WTC11 (cell line): ENCODE measurements around the gene MYO19. TPM values are rescaled to one million over a fixed set of nuclear protein-coding genes. Genes with fewer than 3 reads are reported as not detected.
A peak's percentile ranks its signal among the peaks of the same experiment; 100 is the strongest.

Experiments
- ATAC-seq: fragments of 200-7000 bp; cut with Tn5 transposase; 2 replicates; pipeline ENCODE4 v1.10.0; 2021; ENCODE audit warnings: mild to moderate bottlenecking, moderate library complexity
- CTCF ChIA-PET: fragments of 300-600 bp; sonication (Branson Sonifier 250); formaldehyde crosslinking; loops from one replicate; lab custom pipeline; 2021; ENCODE audit warnings: antibody characterized with exemption; lab: Charles Lee
- POLR2A ChIA-PET: fragments of 350-600 bp; sonication (Branson Sonifier 250); formaldehyde crosslinking; loops from one replicate; lab custom pipeline; 2021; ENCODE audit warnings: antibody characterized with exemption; lab: Charles Lee
- DNase-seq: peaks from one replicate; pipeline ENCODE4 v3.0.0; 2021; ENCODE audit warnings: low spot score
- H3K27ac Mint-ChIP-seq: 2 replicates; pipeline ENCODE4 v1.8.0; 2021; ENCODE audit warnings: mixed read lengths
- H3K27me3 Mint-ChIP-seq: 2 replicates; pipeline ENCODE4 v1.8.0; 2021; ENCODE audit warnings: low read depth, mild to moderate bottlenecking, moderate library complexity, mixed read lengths
- H3K36me3 Mint-ChIP-seq: 2 replicates; pipeline ENCODE4 v1.8.0; 2021; ENCODE audit warnings: mixed read lengths
- H3K4me1 Mint-ChIP-seq: 2 replicates; pipeline ENCODE4 v1.8.0; 2022; ENCODE audit warnings: mixed read lengths
- H3K4me3 Mint-ChIP-seq: 2 replicates; pipeline ENCODE4 v1.8.0; 2021; ENCODE audit warnings: mild to moderate bottlenecking, moderate library complexity, mixed read lengths
- H3K9me3 Mint-ChIP-seq: 2 replicates; pipeline ENCODE4 v1.8.0; 2021; ENCODE audit warnings: mixed read lengths
- CBFB ChIP-seq: sonication (generic); formaldehyde crosslinking; IDR thresholded peaks from 2 replicates; pipeline ENCODE4 v1.8.1; 2022; ENCODE audit warnings: mild to moderate bottlenecking, low read depth, missing genetic modification reagents
- EMX1 ChIP-seq: fragments of 250-450 bp; sonication (Bioruptor Pico); IDR thresholded peaks from 2 replicates; pipeline ENCODE4 v1.8.0; 2021; ENCODE audit warnings: mild to moderate bottlenecking
- ETV6 ChIP-seq: sonication (generic); formaldehyde crosslinking; IDR thresholded peaks from 2 replicates; pipeline ENCODE4 v1.8.1; 2022; ENCODE audit warnings: mild to moderate bottlenecking, missing genetic modification reagents
- FOXK1 ChIP-seq: sonication (generic); formaldehyde crosslinking; IDR thresholded peaks from 2 replicates; pipeline ENCODE4 v1.8.0; 2022; ENCODE audit warnings: mild to moderate bottlenecking, moderate library complexity, missing genetic modification reagents
- GABPB1 ChIP-seq: sonication (generic); formaldehyde crosslinking; IDR thresholded peaks from 2 replicates; pipeline ENCODE4 v1.8.1; 2023; ENCODE audit warnings: mild to moderate bottlenecking, missing genetic modification reagents
- NFYB ChIP-seq: sonication (generic); formaldehyde crosslinking; conservative IDR thresholded peaks from 2 replicates; pipeline ENCODE4 v1.8.0; 2022; ENCODE audit warnings: low read depth, missing genetic modification reagents
- NR1H2 ChIP-seq: sonication (generic); formaldehyde crosslinking; IDR thresholded peaks from 2 replicates; pipeline ENCODE4 v1.9.0; 2021; ENCODE audit warnings: mild to moderate bottlenecking, moderate library complexity, missing genetic modification reagents
- SP1 ChIP-seq: sonication (generic); formaldehyde crosslinking; conservative IDR thresholded peaks from 2 replicates; pipeline ENCODE4 v1.8.1; 2022; ENCODE audit warnings: missing genetic modification reagents
- TEAD1 ChIP-seq: sonication (generic); formaldehyde crosslinking; IDR thresholded peaks from 2 replicates; pipeline ENCODE4 v1.8.0; 2022; ENCODE audit warnings: mild to moderate bottlenecking, missing genetic modification reagents
- TP53 ChIP-seq: sonication (generic); formaldehyde crosslinking; IDR thresholded peaks from 2 replicates; pipeline ENCODE4 v1.8.1; 2023; ENCODE audit warnings: mild to moderate bottlenecking, missing genetic modification reagents
- ZNF263 ChIP-seq: sonication (generic); formaldehyde crosslinking; IDR thresholded peaks from 2 replicates; pipeline ENCODE4 v1.8.1; 2022; ENCODE audit warnings: low read depth, mild to moderate bottlenecking, moderate library complexity, missing genetic modification reagents
- ZNF317 ChIP-seq: sonication (generic); formaldehyde crosslinking; IDR thresholded peaks from 2 replicates; pipeline ENCODE4 v1.8.1; 2023; ENCODE audit warnings: low read depth, mild to moderate bottlenecking, moderate library complexity, missing genetic modification reagents, borderline replicate concordance
- total RNA-seq: library from RNA; stranded (reverse); gene quantifications from 3 replicates; pipeline ENCODE4 v1.2.3, GENCODE V29; 2021
- TF ChIP-seq, protein P1 (sequence below): sonication (generic); formaldehyde crosslinking; IDR thresholded peaks from 2 replicates; pipeline ENCODE4 v1.8.1; 2022; ENCODE audit warnings: mild to moderate bottlenecking, moderate library complexity, missing genetic modification reagents
- TF ChIP-seq, protein P2 (sequence below): sonication (generic); formaldehyde crosslinking; IDR thresholded peaks from 2 replicates; pipeline ENCODE4 v1.8.1; 2023; ENCODE audit warnings: mild to moderate bottlenecking, missing genetic modification reagents, borderline replicate concordance
- TF ChIP-seq, protein P3 (sequence below): sonication (generic); formaldehyde crosslinking; IDR thresholded peaks from 2 replicates; pipeline ENCODE4 v1.8.0; 2022; ENCODE audit warnings: mild to moderate bottlenecking, missing genetic modification reagents
- TF ChIP-seq, protein P4 (sequence below): fragments of 250-450 bp; sonication (Bioruptor Pico); IDR thresholded peaks from 2 replicates; pipeline ENCODE4 v1.9.0; 2021; ENCODE audit warnings: moderate library complexity, mild to moderate bottlenecking, inconsistent platforms, borderline replicate concordance
- TF ChIP-seq, protein P5 (sequence below): sonication (generic); formaldehyde crosslinking; IDR thresholded peaks from 2 replicates; pipeline ENCODE4 v1.8.0; 2023; ENCODE audit warnings: missing genetic modification reagents, mild to moderate bottlenecking, borderline replicate concordance
- TF ChIP-seq, protein P6 (sequence below): sonication (generic); formaldehyde crosslinking; IDR thresholded peaks from 2 replicates; pipeline ENCODE4 v1.8.0; 2023; ENCODE audit warnings: missing genetic modification reagents

Gene MYO19
- total RNA-seq, 1 experiment from 2014 or later = 146 TPM

DNA sequence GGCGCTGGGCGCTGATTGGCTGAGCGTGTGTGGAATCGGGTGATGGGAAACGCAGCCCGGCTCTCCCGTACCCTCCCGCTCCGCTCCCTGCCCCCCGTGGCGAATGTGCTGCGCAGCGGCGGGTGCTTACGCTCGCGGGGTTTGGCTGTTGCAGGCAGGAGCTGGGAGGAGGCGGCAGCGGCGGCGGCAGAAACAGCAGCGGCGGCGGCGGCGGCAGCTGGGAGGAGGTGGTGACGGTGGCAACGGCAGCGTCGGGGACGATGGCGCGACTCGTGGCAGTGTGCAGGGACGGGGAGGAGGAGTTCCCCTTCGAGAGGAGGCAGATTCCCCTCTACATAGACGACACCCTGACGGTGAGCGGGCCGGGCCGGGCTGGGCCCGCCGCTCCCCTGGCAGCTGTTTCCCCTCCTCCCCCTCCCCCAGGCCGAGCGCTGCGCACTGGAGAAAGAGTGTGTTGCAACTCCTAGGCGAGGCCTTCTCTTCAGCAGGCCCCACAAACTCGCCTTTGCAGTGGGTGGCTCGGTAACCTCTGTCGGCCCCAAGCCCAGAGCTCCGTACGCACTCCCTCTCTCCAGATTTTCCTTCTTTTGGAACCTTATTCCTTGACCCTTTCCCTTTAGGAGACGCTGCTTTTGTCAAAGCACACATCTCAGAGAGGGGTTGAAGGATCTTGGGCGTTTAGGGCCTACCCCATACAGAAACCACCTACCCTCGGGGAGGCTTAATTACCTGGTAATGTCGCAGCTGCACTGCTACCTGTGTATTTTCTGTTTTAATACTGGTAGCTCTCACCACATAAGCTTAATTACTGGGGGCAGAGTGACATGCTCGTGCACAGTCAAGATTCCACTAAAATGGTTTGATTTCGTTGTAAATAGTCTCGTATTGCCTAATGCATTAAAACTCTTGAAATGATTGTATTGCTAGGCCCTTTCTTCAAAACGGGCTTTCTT is 11.1 kb upstream of the MYO19 start:
- POLR2A ChIA-PET = interaction anchor here (0.6 to 3.5 kb wide), 5 partner anchors 11 to 55 kb away, joined by 4 to 37 read pairs (median 6); partner anchors contain the start of genes DHRS11, MRM1, MYO19 and PIGW
- Mint-ChIP-seq H3K4me1 (peaks cover 24% of the 10 kb centered on the region), H3K27me3 (no peaks in the 10 kb centered on the region), H3K27ac (peak overlapping the region; percentile 96), H3K9me3 (no peaks in the 10 kb centered on the region), H3K36me3 (peaks cover 3% of the 10 kb centered on the region; the same call in 1 of the 2 replicates), H3K4me3 (peak overlapping the region; percentile 94)
- DNase-seq (peak; percentile 99), ATAC-seq (peak; percentile 81)
- TF ChIP-seq NR1H2 (CRISPR knock-in tag) (no peak), NFYB (CRISPR knock-in tag) (peak; percentile 79), ZNF317 (CRISPR knock-in tag) (0 out of 2 replicates have a peak, but pooled peaks have one; percentile 20), ETV6 (CRISPR knock-in tag) (peak; percentile 70; the same call in 1 of the 2 replicates), FOXK1 (peak; percentile 89), SP1 (peak; percentile 71), ZNF263 (0 out of 2 replicates have a peak, but pooled peaks have one; percentile 30), CBFB (CRISPR knock-in tag) (0 out of 2 replicates have a peak, but pooled peaks have one; percentile 46), GABPB1 (CRISPR knock-in tag) (peak; percentile 63; the same call in 1 of the 2 replicates), EMX1 (CRISPR knock-in tag) (no peak), TEAD1 (0 out of 2 replicates have a peak, but pooled peaks have one; percentile 59), TP53 (CRISPR knock-in tag) (0 out of 2 replicates have a peak, but pooled peaks have one; percentile 44)
- TF ChIP-seq, protein P1, sequence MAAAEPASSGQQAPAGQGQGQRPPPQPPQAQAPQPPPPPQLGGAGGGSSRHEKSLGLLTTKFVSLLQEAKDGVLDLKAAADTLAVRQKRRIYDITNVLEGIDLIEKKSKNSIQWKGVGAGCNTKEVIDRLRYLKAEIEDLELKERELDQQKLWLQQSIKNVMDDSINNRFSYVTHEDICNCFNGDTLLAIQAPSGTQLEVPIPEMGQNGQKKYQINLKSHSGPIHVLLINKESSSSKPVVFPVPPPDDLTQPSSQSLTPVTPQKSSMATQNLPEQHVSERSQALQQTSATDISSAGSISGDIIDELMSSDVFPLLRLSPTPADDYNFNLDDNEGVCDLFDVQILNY (CRISPR knock-in tag) = no peak; the same call in 1 of the 2 replicates
- TF ChIP-seq, protein P2, sequence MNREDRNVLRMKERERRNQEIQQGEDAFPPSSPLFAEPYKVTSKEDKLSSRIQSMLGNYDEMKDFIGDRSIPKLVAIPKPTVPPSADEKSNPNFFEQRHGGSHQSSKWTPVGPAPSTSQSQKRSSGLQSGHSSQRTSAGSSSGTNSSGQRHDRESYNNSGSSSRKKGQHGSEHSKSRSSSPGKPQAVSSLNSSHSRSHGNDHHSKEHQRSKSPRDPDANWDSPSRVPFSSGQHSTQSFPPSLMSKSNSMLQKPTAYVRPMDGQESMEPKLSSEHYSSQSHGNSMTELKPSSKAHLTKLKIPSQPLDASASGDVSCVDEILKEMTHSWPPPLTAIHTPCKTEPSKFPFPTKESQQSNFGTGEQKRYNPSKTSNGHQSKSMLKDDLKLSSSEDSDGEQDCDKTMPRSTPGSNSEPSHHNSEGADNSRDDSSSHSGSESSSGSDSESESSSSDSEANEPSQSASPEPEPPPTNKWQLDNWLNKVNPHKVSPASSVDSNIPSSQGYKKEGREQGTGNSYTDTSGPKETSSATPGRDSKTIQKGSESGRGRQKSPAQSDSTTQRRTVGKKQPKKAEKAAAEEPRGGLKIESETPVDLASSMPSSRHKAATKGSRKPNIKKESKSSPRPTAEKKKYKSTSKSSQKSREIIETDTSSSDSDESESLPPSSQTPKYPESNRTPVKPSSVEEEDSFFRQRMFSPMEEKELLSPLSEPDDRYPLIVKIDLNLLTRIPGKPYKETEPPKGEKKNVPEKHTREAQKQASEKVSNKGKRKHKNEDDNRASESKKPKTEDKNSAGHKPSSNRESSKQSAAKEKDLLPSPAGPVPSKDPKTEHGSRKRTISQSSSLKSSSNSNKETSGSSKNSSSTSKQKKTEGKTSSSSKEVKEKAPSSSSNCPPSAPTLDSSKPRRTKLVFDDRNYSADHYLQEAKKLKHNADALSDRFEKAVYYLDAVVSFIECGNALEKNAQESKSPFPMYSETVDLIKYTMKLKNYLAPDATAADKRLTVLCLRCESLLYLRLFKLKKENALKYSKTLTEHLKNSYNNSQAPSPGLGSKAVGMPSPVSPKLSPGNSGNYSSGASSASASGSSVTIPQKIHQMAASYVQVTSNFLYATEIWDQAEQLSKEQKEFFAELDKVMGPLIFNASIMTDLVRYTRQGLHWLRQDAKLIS = no peak
- TF ChIP-seq, protein P3, sequence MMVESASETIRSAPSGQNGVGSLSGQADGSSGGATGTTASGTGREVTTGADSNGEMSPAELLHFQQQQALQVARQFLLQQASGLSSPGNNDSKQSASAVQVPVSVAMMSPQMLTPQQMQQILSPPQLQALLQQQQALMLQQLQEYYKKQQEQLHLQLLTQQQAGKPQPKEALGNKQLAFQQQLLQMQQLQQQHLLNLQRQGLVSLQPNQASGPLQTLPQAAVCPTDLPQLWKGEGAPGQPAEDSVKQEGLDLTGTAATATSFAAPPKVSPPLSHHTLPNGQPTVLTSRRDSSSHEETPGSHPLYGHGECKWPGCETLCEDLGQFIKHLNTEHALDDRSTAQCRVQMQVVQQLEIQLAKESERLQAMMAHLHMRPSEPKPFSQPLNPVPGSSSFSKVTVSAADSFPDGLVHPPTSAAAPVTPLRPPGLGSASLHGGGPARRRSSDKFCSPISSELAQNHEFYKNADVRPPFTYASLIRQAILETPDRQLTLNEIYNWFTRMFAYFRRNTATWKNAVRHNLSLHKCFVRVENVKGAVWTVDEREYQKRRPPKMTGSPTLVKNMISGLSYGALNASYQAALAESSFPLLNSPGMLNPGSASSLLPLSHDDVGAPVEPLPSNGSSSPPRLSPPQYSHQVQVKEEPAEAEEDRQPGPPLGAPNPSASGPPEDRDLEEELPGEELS = peak; percentile 83
- TF ChIP-seq, protein P4, sequence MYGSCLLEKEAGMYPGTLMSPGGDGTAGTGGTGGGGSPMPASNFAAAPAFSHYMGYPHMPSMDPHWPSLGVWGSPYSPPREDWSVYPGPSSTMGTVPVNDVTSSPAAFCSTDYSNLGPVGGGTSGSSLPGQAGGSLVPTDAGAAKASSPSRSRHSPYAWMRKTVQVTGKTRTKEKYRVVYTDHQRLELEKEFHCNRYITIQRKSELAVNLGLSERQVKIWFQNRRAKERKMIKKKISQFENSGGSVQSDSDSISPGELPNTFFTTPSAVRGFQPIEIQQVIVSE = no peak
- TF ChIP-seq, protein P5, sequence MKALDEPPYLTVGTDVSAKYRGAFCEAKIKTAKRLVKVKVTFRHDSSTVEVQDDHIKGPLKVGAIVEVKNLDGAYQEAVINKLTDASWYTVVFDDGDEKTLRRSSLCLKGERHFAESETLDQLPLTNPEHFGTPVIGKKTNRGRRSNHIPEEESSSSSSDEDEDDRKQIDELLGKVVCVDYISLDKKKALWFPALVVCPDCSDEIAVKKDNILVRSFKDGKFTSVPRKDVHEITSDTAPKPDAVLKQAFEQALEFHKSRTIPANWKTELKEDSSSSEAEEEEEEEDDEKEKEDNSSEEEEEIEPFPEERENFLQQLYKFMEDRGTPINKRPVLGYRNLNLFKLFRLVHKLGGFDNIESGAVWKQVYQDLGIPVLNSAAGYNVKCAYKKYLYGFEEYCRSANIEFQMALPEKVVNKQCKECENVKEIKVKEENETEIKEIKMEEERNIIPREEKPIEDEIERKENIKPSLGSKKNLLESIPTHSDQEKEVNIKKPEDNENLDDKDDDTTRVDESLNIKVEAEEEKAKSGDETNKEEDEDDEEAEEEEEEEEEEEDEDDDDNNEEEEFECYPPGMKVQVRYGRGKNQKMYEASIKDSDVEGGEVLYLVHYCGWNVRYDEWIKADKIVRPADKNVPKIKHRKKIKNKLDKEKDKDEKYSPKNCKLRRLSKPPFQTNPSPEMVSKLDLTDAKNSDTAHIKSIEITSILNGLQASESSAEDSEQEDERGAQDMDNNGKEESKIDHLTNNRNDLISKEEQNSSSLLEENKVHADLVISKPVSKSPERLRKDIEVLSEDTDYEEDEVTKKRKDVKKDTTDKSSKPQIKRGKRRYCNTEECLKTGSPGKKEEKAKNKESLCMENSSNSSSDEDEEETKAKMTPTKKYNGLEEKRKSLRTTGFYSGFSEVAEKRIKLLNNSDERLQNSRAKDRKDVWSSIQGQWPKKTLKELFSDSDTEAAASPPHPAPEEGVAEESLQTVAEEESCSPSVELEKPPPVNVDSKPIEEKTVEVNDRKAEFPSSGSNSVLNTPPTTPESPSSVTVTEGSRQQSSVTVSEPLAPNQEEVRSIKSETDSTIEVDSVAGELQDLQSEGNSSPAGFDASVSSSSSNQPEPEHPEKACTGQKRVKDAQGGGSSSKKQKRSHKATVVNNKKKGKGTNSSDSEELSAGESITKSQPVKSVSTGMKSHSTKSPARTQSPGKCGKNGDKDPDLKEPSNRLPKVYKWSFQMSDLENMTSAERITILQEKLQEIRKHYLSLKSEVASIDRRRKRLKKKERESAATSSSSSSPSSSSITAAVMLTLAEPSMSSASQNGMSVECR (CRISPR knock-in tag) = peak; percentile 23; the same call in 1 of the 2 replicates
- TF ChIP-seq, protein P6, sequence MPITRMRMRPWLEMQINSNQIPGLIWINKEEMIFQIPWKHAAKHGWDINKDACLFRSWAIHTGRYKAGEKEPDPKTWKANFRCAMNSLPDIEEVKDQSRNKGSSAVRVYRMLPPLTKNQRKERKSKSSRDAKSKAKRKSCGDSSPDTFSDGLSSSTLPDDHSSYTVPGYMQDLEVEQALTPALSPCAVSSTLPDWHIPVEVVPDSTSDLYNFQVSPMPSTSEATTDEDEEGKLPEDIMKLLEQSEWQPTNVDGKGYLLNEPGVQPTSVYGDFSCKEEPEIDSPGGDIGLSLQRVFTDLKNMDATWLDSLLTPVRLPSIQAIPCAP (CRISPR knock-in tag) = peak; percentile 73; the same call in 1 of the 2 replicates
- CTCF ChIA-PET = interaction anchor here (0.6 to 5.4 kb wide), 3 partner anchors 11 to 1065 kb away, joined by 3 to 40 read pairs (median 5); partner anchors contain the start of genes MYO19 and PIGW
